Activated CD8-positive, alpha-beta memory T cell treated with anti-CD3 and anti-CD28 coated beads, Interleukin-2, amount 10 ng/mL, durations not matched to agents 7 days and 5 days (primary cell): Measurements from ENCODE around the gene CELSR2. TPM values are rescaled to one million over a fixed set of nuclear protein-coding genes. Genes with fewer than 3 reads are reported as not detected.

Experiments used
- ATAC-seq: fragments of 150-1000 bp; cut with Tn5 transposase; one replicate; pipeline ENCODE4 v1.10.0; 2021; ENCODE audit warnings: moderate library complexity
- CTCF ChIA-PET: fragments of 350-600 bp; sonication (Branson Sonifier 250); formaldehyde crosslinking; loops from one replicate; lab custom pipeline; 2021; ENCODE audit warnings: antibody characterized with exemption; lab: Charles Lee
- DNase-seq: peaks from one replicate; pipeline ENCODE4 v3.0.0-alpha.2; 2020
- H3K27ac Mint-ChIP-seq: one replicate; pipeline ENCODE4 v1.8.0; 2021; ENCODE audit warnings: mild to moderate bottlenecking, mixed read lengths
- H3K27me3 Mint-ChIP-seq: one replicate; pipeline ENCODE4 v1.8.0; 2021; ENCODE audit warnings: mixed read lengths
- H3K36me3 Mint-ChIP-seq: one replicate; pipeline ENCODE4 v1.8.0; 2021; ENCODE audit warnings: mild to moderate bottlenecking, mixed read lengths
- H3K4me1 Mint-ChIP-seq: one replicate; pipeline ENCODE4 v1.8.0; 2021; ENCODE audit warnings: mixed read lengths
- H3K4me3 Mint-ChIP-seq: one replicate; pipeline ENCODE4 v1.8.0; 2021; ENCODE audit warnings: mild to moderate bottlenecking, moderate library complexity, mixed read lengths
- H3K9me3 Mint-ChIP-seq: one replicate; pipeline ENCODE4 v1.8.0; 2022; ENCODE audit warnings: low read depth, mixed read lengths
- total RNA-seq, 2 experiments: library from RNA; stranded (reverse); gene quantifications; one replicate each; pipeline ENCODE4 v1.2.3, GENCODE V29; 2021

The CELSR2 gene
- total RNA-seq, 2 experiments from 2014 or later: 3.3 to 4.0 TPM

DNA sequence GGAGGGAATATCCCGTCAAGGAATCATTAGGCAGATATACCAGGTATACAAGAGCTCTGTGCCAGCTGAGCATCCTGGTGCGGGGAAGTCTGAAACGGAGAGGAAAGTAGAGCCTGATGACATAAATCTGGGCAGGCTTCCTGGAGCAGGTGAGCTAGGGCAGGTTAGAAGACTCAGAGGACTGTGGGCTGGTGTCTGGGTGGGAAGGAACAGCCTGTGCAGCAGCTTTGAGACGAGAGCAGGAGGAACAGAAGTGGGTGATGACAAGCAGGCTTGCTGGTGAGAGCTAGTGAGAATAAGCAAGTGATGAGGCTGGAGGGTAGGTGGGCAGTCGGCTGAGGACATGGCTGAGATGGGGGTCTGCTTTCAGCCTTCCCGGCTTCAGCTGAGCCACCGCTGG, 6.7 kb downstream of the CELSR2 start:
- Mint-ChIP-seq H3K27ac (no peak overlapping the region), H3K4me1 (no peaks in the 10 kb centered on the region), H3K4me3 (no peak overlapping the region), H3K36me3 (no peaks in the 10 kb centered on the region), H3K27me3 (no peaks in the 10 kb centered on the region), H3K9me3 (no peaks in the 10 kb centered on the region)
- DNase-seq: no peak
- CTCF ChIA-PET: interaction anchor here (1.9 to 2.9 kb wide), 2 partner anchors 9 to 21 kb away, joined by 8 to 15 read pairs; no protein-coding TSS in a partner anchor
- ATAC-seq: no peak

DNA sequence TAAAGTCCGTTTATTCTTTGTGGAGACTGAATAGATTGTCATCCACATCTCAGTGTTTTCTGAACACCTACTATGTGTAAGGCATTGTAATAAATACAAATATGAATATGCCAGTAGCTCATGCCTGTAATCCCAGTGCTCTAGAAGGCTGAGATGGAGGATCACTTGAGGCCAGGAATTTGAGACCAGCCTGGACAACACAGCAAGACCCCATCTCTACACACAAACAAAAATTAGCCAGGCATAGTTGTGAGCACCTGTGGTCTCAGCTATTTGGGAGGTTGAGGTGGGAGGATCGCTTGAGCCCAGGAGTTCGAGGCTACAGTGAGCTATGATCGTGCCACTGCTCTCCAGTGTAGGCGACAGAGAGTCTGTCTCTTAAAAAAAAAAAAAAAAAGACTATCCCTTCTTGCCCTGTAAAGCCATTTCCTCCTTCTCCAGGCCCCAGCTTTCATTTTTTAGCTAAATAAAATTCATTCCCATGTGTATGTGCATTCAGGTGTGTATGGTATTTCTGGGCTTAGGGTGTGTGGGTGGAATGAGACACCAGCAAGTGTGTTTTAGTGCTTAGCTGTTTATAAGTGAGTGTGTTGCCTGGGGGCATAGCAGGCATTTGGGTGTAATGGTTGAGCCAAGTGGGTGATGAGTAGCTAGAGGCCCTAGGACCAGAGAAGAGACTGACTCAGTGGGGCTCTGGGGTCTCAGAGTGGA, 7.8 kb downstream of the CELSR2 start:
- no peak overlapping the region for H3K4me3 Mint-ChIP-seq
- CTCF ChIA-PET: interaction anchor here (1.3 to 1.9 kb wide), 2 partner anchors 20 to 141 kb away, joined by 8 to 10 read pairs; partner anchors contain the start of gene SORT1
- H3K36me3 Mint-ChIP-seq: no peaks in the 10 kb centered on the region
- H3K4me1 Mint-ChIP-seq: no peaks in the 10 kb centered on the region
- no peak for DNase-seq
- no peaks in the 10 kb centered on the region for H3K27me3 Mint-ChIP-seq
- no peaks in the 10 kb centered on the region for H3K9me3 Mint-ChIP-seq
- no peak for ATAC-seq
- H3K27ac Mint-ChIP-seq: no peak overlapping the region

DNA sequence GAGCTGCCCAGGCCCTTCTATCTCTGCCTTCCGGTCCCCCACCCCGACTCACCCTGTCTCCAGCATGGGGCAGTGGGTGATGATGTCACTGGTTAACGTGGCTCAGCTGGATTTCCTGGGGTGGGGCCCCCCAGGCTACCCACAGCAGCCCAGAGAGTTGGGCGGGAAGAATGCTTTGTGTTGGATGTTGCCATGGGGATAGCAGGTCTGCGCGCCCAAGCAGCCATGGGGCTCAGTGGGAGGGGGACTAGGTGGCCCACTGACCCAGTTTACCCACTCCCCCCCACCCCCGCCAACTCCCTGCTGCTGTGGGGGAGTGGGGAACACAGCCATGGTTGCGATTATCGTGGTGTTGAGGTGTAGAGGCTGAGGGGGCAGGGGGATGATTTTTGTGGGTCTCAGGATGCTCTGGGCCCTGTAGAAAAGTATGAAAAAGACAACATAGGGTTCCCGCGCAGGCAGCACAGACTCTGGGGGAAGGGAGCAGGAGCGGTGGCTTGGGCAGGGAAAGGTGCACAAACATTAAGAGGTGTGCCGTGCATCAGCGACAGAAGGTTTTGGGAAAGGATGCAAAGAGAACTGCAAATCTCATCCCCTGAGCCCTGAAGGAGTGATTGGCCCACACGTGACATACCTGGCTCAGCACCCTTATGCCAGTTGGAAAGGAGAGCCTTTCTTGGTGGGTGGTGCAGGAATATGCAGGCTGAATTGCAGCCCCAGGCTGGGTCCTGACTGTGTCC, 8.5 kb downstream of the CELSR2 start:
- CTCF ChIA-PET: interaction anchor here (1.3 to 1.9 kb wide), 2 partner anchors 19 to 141 kb away, joined by 8 to 10 read pairs; partner anchors contain the start of gene SORT1
- Mint-ChIP-seq H3K4me1 (no peaks in the 10 kb centered on the region), H3K9me3 (no peaks in the 10 kb centered on the region), H3K27ac (no peak overlapping the region), H3K27me3 (no peaks in the 10 kb centered on the region), H3K4me3 (no peak overlapping the region), H3K36me3 (no peaks in the 10 kb centered on the region)
- ATAC-seq (no peak), DNase-seq (no peak)

DNA sequence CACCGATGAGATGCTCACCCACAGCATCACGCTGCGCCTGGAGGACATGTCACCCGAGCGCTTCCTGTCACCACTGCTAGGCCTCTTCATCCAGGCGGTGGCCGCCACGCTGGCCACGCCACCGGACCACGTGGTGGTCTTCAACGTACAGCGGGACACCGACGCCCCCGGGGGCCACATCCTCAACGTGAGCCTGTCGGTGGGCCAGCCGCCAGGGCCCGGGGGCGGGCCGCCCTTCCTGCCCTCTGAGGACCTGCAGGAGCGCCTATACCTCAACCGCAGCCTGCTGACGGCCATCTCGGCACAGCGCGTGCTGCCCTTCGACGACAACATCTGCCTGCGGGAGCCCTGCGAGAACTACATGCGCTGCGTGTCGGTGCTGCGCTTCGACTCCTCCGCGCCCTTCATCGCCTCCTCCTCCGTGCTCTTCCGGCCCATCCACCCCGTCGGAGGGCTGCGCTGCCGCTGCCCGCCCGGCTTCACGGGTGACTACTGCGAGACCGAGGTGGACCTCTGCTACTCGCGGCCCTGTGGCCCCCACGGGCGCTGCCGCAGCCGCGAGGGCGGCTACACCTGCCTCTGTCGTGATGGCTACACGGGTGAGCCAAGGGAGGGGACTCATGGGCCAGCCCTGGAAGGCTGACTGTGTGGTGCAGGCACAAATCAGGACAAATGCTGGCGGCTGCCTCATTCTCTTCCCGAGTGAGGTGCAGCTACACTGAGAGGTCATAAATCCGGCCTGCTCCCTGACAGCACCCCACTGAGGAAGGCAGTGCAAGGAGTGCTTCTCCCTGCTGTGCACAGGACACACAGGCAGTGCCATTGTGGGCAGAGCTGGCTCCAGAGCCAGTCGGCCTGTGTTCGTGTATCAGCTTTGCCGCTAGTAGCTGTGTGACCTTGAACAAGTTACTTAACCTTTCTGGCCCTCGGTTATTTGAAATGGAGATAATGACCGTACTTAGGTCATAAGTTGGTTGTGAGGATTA, 9.4 kb downstream of the CELSR2 start:
- H3K27me3 Mint-ChIP-seq: no peaks in the 10 kb centered on the region
- H3K36me3 Mint-ChIP-seq: no peaks in the 10 kb centered on the region
- H3K4me1 Mint-ChIP-seq: peaks cover 2% of the 10 kb centered on the region
- DNase-seq: no peak
- CTCF ChIA-PET: interaction anchor here (0.7 to 1.2 kb wide), 3 partner anchors 18 to 273 kb away, joined by 3 to 4 read pairs (median 3); no protein-coding TSS in a partner anchor
- ATAC-seq: no peak
- no peak overlapping the region for H3K27ac Mint-ChIP-seq
- H3K9me3 Mint-ChIP-seq: no peaks in the 10 kb centered on the region
- H3K4me3 Mint-ChIP-seq: no peak overlapping the region

DNA sequence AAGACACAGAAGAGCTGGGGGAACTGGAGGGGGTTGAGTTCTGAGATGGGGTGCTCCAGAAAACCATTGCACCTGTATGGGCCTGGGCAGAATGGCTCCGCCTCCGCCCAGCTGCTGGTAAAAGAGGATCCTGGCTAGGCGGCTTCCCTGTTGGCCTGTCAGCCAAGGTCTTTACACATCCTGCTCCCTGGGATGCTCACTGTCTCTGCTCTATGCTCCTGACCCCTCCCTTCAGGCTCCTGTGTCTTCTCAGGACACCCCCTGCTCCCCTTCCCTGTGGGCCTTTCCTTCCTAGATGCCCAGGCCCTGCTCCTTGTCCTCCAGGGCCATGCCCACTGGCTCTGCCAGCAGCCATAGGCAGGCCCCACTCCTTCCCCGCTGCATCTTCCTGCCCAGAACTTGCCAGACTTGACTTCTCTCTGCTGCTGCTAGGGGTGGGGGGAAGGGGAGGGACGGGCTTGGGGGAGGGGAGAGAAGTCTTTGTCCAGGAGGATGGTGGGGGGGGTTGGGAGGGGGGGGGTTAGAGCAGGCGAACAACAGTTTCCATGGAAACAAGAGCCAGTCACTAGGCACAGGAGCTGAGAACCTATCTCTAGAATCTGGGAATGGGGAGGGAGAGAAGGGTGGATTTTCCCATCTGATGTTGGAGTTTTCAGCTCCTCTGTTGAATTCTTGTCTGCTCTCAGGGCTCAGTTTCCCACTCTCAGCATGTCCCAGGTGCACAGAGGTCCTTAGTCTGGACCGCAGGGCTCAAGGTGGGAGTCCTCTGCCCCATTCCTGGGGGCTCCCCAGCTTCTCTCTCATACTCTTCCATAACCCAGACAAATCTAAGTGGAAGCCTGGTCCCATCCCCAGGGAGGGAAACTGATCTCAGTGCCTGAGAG, 10.6 kb downstream of the CELSR2 start:
- no peak for ATAC-seq
- no peak for DNase-seq
- Mint-ChIP-seq H3K4me1 (peaks cover 2% of the 10 kb centered on the region), H3K4me3 (no peak overlapping the region), H3K36me3 (no peaks in the 10 kb centered on the region), H3K27me3 (no peaks in the 10 kb centered on the region), H3K27ac (no peak overlapping the region), H3K9me3 (no peaks in the 10 kb centered on the region)
- CTCF ChIA-PET: interaction anchor here (0.7 to 1.2 kb wide), 4 partner anchors 17 to 273 kb away, joined by 3 to 7 read pairs (median 4); no protein-coding TSS in a partner anchor

DNA sequence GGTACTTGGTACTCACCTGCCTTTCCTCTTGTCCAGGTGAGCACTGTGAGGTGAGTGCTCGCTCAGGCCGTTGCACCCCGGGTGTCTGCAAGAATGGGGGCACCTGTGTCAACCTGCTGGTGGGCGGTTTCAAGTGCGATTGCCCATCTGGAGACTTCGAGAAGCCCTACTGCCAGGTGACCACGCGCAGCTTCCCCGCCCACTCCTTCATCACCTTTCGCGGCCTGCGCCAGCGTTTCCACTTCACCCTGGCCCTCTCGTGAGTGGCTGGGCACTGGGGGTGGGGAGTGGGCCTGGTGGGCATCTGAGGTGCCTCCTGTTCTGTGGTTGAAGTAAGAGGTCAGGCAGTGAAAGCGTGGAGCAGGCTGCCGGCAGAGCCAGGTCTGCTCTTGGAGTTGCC, 11.7 kb downstream of the CELSR2 start:
- Mint-ChIP-seq H3K4me3 (no peak overlapping the region), H3K36me3 (no peaks in the 10 kb centered on the region), H3K27me3 (no peaks in the 10 kb centered on the region), H3K27ac (no peak overlapping the region), H3K4me1 (peaks cover 2% of the 10 kb centered on the region), H3K9me3 (no peaks in the 10 kb centered on the region)
- CTCF ChIA-PET: interaction anchor here (1.0 to 5.2 kb wide), 3 partner anchors 139 to 272 kb away, joined by 3 to 55 read pairs (median 7); partner anchors contain the start of gene SORT1
- DNase-seq: no peak
- no peak for ATAC-seq

DNA sequence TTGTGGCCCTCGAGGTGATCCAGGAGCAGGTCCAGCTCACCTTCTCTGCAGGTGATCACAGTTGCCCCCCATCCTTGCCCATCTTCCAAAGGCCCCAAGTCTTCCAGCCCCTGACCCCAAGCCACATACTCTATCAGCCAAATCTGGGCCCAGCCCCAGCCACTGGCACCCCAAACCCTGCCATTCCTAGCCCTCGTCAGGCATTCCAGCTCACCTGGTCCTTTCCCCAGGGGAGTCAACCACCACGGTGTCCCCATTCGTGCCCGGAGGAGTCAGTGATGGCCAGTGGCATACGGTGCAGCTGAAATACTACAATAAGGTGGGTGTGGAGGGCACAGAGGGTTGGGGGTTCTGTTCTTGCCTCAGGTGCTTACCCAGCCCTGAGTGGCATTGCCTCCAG, 12.2 kb downstream of the CELSR2 start:
- Mint-ChIP-seq H3K27ac (no peak overlapping the region), H3K27me3 (no peaks in the 10 kb centered on the region), H3K9me3 (no peaks in the 10 kb centered on the region), H3K4me3 (no peak overlapping the region), H3K4me1 (peaks cover 2% of the 10 kb centered on the region), H3K36me3 (no peaks in the 10 kb centered on the region)
- CTCF ChIA-PET: interaction anchor here (1.0 to 5.6 kb wide), 4 partner anchors 138 to 271 kb away, joined by 3 to 55 read pairs (median 21); partner anchors contain the start of gene SORT1
- ATAC-seq (no peak), DNase-seq (no peak)

DNA sequence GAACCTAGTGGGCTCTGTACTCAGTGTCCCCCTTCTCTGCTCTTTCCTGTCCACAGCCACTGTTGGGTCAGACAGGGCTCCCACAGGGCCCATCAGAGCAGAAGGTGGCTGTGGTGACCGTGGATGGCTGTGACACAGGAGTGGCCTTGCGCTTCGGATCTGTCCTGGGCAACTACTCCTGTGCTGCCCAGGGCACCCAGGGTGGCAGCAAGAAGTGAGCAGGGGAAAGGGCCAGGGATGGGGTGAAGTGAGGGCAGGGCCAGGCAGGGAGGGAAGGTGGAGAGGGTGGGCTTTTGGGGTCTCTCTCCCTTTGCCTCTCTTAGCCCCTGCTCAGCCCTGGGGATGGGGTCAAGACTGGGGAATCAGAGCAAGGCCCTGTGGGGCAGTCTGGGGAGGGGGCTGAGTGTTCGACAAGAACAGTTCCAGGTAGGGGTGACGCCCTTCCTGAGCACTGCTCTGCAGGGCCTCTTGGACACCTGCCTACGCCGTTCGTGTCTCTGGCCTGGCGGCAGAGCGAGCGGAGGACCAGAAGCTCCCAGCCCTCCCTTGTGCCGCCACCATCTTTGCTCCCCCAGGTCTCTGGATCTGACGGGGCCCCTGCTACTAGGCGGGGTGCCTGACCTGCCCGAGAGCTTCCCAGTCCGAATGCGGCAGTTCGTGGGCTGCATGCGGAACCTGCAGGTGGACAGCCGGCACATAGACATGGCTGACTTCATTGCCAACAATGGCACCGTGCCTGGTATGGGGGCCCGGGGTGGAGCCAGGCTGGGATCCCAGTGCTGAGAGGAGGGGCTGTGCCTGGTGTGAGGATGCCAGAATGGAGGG, 13.1 kb downstream of the CELSR2 start:
- Mint-ChIP-seq H3K4me1 (peaks cover 2% of the 10 kb centered on the region), H3K4me3 (no peak overlapping the region), H3K36me3 (no peaks in the 10 kb centered on the region), H3K27me3 (no peaks in the 10 kb centered on the region), H3K9me3 (no peaks in the 10 kb centered on the region), H3K27ac (no peak overlapping the region)
- ATAC-seq: no peak
- no peak for DNase-seq
- CTCF ChIA-PET: interaction anchor here (0.7 to 5.6 kb wide), 4 partner anchors 14 to 269 kb away, joined by 3 to 55 read pairs (median 20); partner anchors contain the start of gene SORT1

DNA sequence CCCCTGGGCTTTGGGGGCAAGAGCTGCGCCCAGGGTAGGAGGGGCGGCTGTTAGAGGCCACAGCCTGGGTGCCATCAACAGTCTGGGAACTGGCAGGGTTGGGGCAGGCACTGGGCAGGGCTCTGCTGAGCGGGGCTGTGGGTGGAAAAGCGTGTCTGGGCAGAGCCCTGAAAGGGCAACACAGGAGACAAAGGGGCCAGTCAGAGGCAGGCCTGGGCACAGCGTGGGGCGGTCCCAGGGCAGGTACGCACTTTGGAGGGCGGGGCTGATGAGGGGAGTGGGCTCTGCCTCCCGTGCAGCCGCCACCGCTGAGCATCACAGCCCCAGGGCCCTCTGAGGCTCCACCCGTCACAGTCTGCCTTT, 13.9 kb downstream of the CELSR2 start:
- H3K27me3 Mint-ChIP-seq: no peaks in the 10 kb centered on the region
- H3K4me3 Mint-ChIP-seq: no peak overlapping the region
- CTCF ChIA-PET: interaction anchor here (0.6 to 5.6 kb wide), 9 partner anchors 13 to 272 kb away, joined by 3 to 55 read pairs (median 4); partner anchors contain the start of genes PSRC1 and SORT1
- H3K4me1 Mint-ChIP-seq: peaks cover 2% of the 10 kb centered on the region
- no peaks in the 10 kb centered on the region for H3K9me3 Mint-ChIP-seq
- no peak overlapping the region for H3K27ac Mint-ChIP-seq
- H3K36me3 Mint-ChIP-seq: no peaks in the 10 kb centered on the region
- peak; percentile 21 for ATAC-seq
- no peak for DNase-seq

DNA sequence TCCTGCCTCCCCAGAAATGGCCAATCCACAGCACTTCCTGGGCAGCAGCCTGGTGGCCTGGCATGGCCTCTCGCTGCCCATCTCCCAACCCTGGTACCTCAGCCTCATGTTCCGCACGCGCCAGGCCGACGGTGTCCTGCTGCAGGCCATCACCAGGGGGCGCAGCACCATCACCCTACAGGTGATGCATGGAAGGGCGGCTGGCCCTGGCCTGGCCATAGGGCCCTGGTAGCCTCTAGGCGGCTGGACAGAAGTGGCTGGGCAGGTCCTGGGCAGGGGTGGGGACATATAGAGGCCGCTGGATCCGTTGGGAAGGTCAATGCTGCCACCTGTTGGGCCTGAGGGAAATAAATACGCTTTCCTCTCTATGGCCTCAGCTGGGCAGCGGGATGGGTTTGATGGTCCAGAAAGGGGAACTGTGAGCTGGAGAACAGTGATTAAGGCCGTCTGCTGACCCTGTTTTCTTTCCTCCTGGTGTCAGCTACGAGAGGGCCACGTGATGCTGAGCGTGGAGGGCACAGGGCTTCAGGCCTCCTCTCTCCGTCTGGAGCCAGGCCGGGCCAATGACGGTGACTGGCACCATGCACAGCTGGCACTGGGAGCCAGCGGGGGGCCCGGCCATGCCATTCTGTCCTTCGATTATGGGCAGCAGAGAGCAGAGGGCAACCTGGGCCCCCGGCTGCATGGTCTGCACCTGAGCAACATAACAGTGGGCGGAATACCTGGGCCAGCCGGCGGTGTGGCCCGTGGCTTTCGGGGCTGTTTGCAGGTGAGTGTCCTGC, 14.4 kb downstream of the CELSR2 start:
- H3K4me1 Mint-ChIP-seq: peaks cover 2% of the 10 kb centered on the region

More for the DNA sequence above, 14.4 kb downstream of the CELSR2 start:
- ATAC-seq: peak; percentile 95
- peak; percentile 83 for DNase-seq
- Mint-ChIP-seq H3K27ac (no peak overlapping the region), H3K4me3 (no peak overlapping the region), H3K36me3 (no peaks in the 10 kb centered on the region), H3K27me3 (no peaks in the 10 kb centered on the region), H3K9me3 (no peaks in the 10 kb centered on the region)
- CTCF ChIA-PET: interaction anchor here (0.6 to 5.6 kb wide), 10 partner anchors 9 to 271 kb away, joined by 3 to 55 read pairs (median 4); partner anchors contain the start of genes PSRC1 and SORT1
